Measurements from ENCODE around the gene MLIP. TPM values are rescaled to one million over a fixed set of nuclear protein-coding genes. Genes with fewer than 3 reads are reported as not detected.

The MLIP gene
- total and polyA plus RNA-seq, 2 of the 8 experiments (the other 6 are each of a cell fraction or from before 2014, with no cell fraction given): not detected

DNA sequence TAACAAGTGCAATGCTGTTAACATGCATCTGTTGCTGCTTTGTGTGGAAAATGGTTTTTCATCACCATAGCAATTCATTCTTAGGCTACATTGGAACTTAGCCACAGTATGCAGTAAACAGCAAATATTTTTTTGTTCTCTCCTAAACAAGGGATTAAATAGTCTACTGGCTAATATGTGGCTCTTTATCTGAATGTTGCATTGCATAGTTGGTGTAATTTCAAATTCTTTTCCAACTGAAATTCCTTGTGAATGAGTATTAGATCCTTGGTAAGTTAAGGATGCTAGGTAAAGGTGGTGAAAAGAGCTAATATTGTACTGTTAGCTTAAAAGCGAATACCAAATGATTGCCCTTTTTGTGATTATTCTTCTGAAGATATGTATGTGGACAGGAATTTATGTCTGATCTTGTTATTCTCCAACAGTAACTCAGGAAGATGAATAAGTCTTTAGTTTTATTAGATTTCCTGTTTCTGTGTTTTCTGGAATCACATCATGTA is 958 bp downstream of the MLIP start (continued):
- TF ChIP-seq EGR1 (IDR thresholded peaks at IDR 0.05; ENCODE audit: borderline replicate concordance, low read depth, low read length) (no peak), BRCA1 (IDR thresholded peaks at IDR 0.05; ENCODE audit: low read depth, low read length) (no peak), BCL11A (IDR thresholded peaks at IDR 0.05; ENCODE audit: low read depth in 2 of 2, low read length in 2 of 2) (no peak), YY1 (IDR thresholded peaks at IDR 0.05; ENCODE audit: low read depth, low read length) (no peak), POU5F1 (IDR thresholded peaks at IDR 0.05; ENCODE audit: low read depth, low read length) (no peak), FOSL1 (IDR thresholded peaks at IDR 0.05; ENCODE audit: insufficient read depth, low read depth, low read length) (no peak), CBX8 (IDR thresholded peaks at IDR 0.05; ENCODE audit: borderline replicate concordance, low read depth, low read length) (no peak), RNF2 (IDR thresholded peaks at IDR 0.05; ENCODE audit: borderline replicate concordance, low read depth, low read length, missing control alignments, poor library complexity, severe bottlenecking) (no peak)
